Natural killer cell treated with Interleukin-12 subunit alpha and Interleukin-12 subunit beta and Interleukin-15 and Interleukin-18, amount 100 ng/mL, for 72 hours (primary cell): Measurements from ENCODE around the gene KLHL29. TPM values are rescaled to one million over a fixed set of nuclear protein-coding genes. Genes with fewer than 3 reads are reported as not detected.

ENCODE experiments used
- ATAC-seq, 2 donors: fragments of 150-1000 bp; cut with Tn5 transposase in 1 of 2; sonication (Bioruptor Pico), chemical (Tn5 transposase) in 1 of 2; 2 replicates each; pipeline ENCODE4 v1.10.0; 2021
- DNase-seq: peaks from one replicate; pipeline ENCODE4 v3.0.0; 2022; ENCODE audit warnings: low spot score
- H3K27ac Mint-ChIP-seq, 2 donors: 1 replicate in 1 of 2; 2 replicates in 1 of 2; pipeline ENCODE4 v1.8.0; 2022; ENCODE audit warnings: mixed read lengths in 2 of 2, mild to moderate bottlenecking in 1 of 2, moderate library complexity in 1 of 2
- H3K27me3 Mint-ChIP-seq, 2 donors: 1 replicate in 1 of 2; 2 replicates in 1 of 2; pipeline ENCODE4 v1.8.0; 2022; ENCODE audit warnings: mixed read lengths in 2 of 2
- H3K36me3 Mint-ChIP-seq: one replicate; pipeline ENCODE4 v1.8.0; 2022; ENCODE audit warnings: mixed read lengths
- H3K4me1 Mint-ChIP-seq, 2 donors: 1 replicate in 1 of 2; 2 replicates in 1 of 2; pipeline ENCODE4 v1.8.0; 2022; ENCODE audit warnings: low read depth in 2 of 2, mixed read lengths in 2 of 2, mild to moderate bottlenecking in 1 of 2
- H3K4me3 Mint-ChIP-seq: one replicate; pipeline ENCODE4 v1.8.0; 2022; ENCODE audit warnings: mixed read lengths
- H3K9me3 Mint-ChIP-seq: 2 replicates; pipeline ENCODE4 v1.8.0; 2022; ENCODE audit warnings: mixed read lengths
- total RNA-seq, 2 donors: library from RNA; stranded (reverse); gene quantifications; one replicate each; pipeline ENCODE4 v1.2.3, GENCODE V29; 2022

Gene KLHL29
- total RNA-seq, 2 donors from 2014 or later: 0.11 to 0.12 TPM

DNA sequence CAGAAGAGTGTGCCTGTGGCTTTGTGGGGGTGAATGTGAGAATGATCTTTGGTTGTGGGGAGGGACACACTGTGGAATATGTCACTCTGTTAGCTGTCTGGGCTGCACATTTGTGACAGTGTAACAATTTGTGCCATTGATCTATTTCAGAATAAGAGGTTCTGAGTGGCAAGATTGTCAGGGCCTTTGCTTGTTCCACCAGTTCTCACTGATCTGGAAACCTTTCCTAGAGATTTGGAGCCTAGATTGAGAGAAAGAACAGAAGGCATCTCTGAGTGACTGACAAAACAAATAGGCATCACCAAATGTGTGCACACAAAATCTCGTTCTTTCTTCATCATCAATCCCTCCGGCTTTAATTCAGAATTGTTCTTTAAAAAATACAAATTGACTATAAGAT is 153.6 kb downstream of the KLHL29 start:
- DNase-seq: no peak
- H3K27ac Mint-ChIP-seq: no peak overlapping the region
- no peaks in the 10 kb centered on the region for H3K36me3 Mint-ChIP-seq
- no peaks in the 10 kb centered on the region for H3K9me3 Mint-ChIP-seq
- peaks cover 9 to 10% of the 10 kb centered on the region in 2 donors for H3K27me3 Mint-ChIP-seq
- H3K4me1 Mint-ChIP-seq: peaks cover 0 to 3% of the 10 kb centered on the region in 2 donors
- ATAC-seq: no peak
- no peak overlapping the region for H3K4me3 Mint-ChIP-seq

DNA sequence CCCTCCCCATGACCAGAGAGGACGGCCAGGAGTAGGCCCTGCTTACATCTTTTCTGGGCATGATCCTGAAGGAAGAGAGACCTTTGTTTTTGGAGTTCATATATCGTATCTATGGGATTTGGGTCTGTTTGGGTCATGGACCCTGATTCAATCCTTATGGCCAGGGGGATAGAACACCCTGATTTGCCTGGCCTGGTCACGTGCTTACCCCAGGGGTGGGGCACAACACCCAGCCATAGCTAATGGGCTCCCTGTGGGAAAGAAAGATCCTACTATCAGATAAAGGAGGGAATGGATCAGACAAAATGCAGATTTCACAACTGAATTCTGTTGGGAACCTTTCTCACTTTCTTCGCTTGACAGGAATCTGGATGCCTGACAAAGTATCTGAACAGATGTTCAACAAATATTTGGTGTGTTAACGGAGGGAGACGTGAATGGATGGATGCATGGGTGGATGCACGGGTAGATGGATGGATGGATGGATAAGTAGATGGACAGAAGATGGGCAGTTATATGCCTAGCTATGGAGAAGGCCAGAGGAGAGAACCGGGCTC is 155.9 kb downstream of the KLHL29 start:
- no peak overlapping the region for H3K27ac Mint-ChIP-seq

DNA sequence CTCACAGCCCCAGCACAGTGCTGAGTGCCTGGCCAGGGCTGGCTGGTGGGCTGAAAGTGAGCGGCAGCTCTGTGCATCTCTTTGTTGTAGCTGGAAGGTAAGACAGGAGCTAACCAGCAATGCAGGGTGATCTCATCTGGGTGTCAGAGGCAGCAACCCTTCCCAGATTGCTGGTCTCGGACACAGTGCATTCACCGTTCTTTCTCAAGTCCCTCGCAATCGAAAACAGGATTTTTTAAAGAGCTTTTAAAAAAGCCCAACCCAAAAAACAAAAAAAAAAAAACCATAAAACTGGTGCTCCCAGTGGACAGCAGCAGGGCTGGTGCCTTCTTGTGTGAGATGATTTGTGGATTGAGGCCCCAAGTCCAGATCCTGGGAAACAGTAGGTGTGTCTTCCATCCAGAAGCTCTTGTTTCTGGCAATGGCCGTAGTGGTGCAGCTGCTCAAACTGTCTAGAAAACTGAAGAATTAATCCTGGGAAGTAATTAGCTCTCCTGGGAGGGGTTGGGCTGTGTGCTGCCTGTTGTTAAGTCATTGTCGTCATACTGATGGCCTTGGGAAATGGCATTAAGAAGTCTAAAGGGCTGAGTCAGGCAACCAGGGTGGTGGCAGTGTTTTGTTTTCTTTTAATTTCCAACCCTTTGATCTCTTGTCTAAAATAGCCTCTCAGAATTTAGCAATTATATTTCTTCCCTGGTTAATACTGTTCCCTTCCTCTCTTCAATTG is 156.7 kb downstream of the KLHL29 start:
- H3K36me3 Mint-ChIP-seq: no peaks in the 10 kb centered on the region
- DNase-seq (no peak), ATAC-seq (no peak)
- peaks cover 12 to 21% of the 10 kb centered on the region in 2 donors for H3K27me3 Mint-ChIP-seq
- H3K4me1 Mint-ChIP-seq: no peaks in the 10 kb centered on the region
- no peak overlapping the region for H3K4me3 Mint-ChIP-seq
- no peaks in the 10 kb centered on the region for H3K9me3 Mint-ChIP-seq
- no peak overlapping the region for H3K27ac Mint-ChIP-seq

More for the DNA sequence above, 155.9 kb downstream of the KLHL29 start:
- H3K36me3 Mint-ChIP-seq: no peaks in the 10 kb centered on the region
- H3K9me3 Mint-ChIP-seq: no peaks in the 10 kb centered on the region
- H3K4me1 Mint-ChIP-seq: no peaks in the 10 kb centered on the region
- DNase-seq (no peak), ATAC-seq (no peak)
- H3K4me3 Mint-ChIP-seq: no peak overlapping the region
- peaks cover 12 to 21% of the 10 kb centered on the region in 2 donors for H3K27me3 Mint-ChIP-seq

DNA sequence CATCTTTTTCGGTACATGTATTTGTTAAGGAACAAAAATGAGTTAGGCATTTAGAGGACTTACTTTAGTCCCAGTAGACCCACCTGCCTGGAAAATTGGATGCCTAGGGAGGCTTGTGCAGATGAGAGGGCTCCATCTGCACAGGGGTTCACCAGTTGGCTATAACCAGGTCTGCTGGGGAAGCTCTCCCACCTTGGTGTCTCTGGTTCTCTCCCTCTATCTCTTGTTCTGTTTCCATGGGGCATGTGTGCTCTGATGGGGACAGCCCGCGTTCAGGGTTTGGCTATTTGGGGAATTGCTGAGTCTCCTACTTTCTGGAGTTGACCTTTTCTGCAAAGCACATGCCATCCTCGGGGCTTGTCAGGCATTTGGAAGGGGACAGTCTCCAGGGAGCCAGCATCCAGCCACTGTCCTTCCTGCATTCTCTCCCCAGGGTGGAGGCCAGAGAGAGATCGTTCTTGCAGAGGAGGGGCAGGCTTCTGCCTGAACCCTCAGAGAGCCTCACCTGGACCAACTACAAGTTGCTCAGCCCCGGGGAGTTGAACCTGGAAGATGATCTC is 157.3 kb downstream of the KLHL29 start:
- Mint-ChIP-seq H3K36me3 (no peaks in the 10 kb centered on the region), H3K27ac (no peak overlapping the region), H3K9me3 (no peaks in the 10 kb centered on the region), H3K4me1 (no peaks in the 10 kb centered on the region), H3K4me3 (no peak overlapping the region), H3K27me3 (peaks cover 12 to 21% of the 10 kb centered on the region in 2 donors)
- ATAC-seq (no peak), DNase-seq (no peak)

DNA sequence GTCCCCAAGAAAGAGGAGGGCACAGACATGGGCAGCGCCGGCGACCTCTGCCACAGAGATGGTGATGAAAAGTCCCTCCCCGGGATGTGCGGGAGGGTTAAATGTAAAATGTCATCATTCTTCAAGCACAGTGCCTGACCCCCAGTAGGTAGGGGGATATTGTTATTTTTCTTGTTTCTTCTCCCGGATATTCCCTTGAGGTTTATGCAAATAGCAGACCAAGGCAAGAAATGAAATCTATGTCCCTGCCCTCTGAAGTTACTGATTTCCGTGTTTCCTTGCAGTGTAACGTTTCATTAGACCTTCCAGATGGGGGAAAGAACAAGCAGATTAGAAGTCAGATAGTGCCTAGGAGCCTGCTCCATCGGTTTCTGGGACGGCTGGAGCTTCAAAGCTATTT is 158.3 kb downstream of the KLHL29 start:
- DNase-seq: no peak
- peaks cover 12 to 21% of the 10 kb centered on the region in 2 donors for H3K27me3 Mint-ChIP-seq
- ATAC-seq: no peak
- no peak overlapping the region for H3K27ac Mint-ChIP-seq
- H3K4me1 Mint-ChIP-seq: no peaks in the 10 kb centered on the region
- no peak overlapping the region for H3K4me3 Mint-ChIP-seq
- no peaks in the 10 kb centered on the region for H3K9me3 Mint-ChIP-seq
- no peaks in the 10 kb centered on the region for H3K36me3 Mint-ChIP-seq

DNA sequence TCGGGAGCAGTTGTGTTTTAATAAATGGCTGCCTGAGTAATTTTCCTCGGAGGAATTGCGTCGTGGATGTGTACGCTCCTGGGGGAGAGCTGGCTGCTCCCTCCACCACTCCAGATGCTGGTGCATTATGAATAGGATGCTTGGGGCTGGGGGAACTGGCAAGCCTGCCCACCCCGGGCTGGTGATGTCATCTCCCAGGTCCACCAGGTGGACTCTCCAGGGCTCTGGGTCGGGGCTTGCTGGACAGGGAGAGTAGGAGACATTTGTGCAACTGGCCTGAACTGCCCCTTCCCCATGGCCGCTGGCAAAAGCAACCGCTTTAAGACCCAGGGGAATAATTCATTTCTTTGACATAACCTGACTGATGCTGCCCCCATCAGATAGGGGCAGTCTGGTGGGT is 158.7 kb downstream of the KLHL29 start:
- no peaks in the 10 kb centered on the region for H3K4me1 Mint-ChIP-seq
- no peaks in the 10 kb centered on the region for H3K36me3 Mint-ChIP-seq
- H3K4me3 Mint-ChIP-seq: no peak overlapping the region
- ATAC-seq: no peak
- H3K27me3 Mint-ChIP-seq: peaks cover 12 to 21% of the 10 kb centered on the region in 2 donors
- H3K27ac Mint-ChIP-seq: no peak overlapping the region
- no peak for DNase-seq
- H3K9me3 Mint-ChIP-seq: no peaks in the 10 kb centered on the region

DNA sequence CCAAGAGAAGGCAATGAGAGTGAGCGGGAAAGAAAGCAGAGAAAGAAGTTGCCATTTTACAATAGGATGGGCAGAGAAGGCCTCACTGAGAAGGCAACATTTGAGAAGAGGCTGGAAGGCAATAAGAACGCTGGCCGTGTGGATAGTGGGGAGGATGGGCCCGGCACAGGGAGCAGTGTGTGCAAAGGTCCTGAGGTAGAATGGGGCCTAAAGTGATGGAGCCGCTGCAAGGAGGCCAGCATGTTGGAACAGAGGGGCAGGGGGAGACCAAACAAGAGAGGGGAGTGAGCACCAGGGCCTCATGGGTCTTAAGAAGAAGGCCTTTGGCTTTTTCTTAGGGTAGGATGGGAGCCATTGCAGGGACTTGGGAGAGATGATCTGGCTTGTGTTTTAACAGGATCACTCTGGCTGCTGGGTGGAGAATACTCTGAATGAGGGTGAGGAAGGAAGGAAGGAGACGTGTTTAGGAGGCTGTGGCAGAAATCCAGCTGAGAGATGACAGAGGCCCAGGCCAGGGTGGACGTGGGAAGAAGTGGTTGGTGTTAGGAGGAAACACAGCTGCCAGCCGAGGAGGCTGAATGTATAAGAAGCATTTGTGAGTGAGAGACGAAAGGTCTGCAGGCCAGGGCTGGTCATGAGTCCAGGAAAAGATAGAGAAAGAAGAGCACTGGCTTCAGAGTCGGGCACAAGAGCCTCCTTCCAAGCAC is 159.8 kb downstream of the KLHL29 start:
- H3K27ac Mint-ChIP-seq: no peak overlapping the region
- no peaks in the 10 kb centered on the region for H3K4me1 Mint-ChIP-seq
- no peaks in the 10 kb centered on the region for H3K36me3 Mint-ChIP-seq
- ATAC-seq (no peak), DNase-seq (no peak)
- no peak overlapping the region for H3K4me3 Mint-ChIP-seq
- peaks cover 12 to 21% of the 10 kb centered on the region in 2 donors for H3K27me3 Mint-ChIP-seq
- H3K9me3 Mint-ChIP-seq: no peaks in the 10 kb centered on the region

DNA sequence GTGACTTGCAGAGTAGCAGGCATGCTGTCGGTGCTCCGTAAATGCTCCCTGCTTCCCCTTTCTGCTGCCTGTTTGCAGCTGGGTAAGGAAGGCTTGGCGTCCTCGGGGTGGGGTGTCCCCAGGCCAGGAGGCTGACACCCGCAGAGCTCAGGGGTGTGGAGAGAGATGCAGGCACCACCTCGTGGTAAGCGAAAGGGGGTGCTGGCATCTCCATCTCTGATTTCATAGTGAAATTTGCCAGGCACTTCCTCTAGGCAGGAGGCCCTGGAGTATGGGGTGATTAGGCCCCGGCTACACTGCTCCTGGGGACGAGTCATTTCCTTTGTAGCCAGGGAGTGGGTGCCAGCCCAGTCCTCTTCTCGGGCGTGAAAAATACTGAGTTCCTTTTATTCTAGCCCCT is 160.4 kb downstream of the KLHL29 start:
- ATAC-seq: no peak
- Mint-ChIP-seq H3K27me3 (peaks cover 9 to 15% of the 10 kb centered on the region in 2 donors), H3K27ac (no peak overlapping the region), H3K4me3 (no peak overlapping the region), H3K9me3 (no peaks in the 10 kb centered on the region), H3K4me1 (peaks cover 0 to 3% of the 10 kb centered on the region in 2 donors), H3K36me3 (no peaks in the 10 kb centered on the region)
- DNase-seq: no peak

DNA sequence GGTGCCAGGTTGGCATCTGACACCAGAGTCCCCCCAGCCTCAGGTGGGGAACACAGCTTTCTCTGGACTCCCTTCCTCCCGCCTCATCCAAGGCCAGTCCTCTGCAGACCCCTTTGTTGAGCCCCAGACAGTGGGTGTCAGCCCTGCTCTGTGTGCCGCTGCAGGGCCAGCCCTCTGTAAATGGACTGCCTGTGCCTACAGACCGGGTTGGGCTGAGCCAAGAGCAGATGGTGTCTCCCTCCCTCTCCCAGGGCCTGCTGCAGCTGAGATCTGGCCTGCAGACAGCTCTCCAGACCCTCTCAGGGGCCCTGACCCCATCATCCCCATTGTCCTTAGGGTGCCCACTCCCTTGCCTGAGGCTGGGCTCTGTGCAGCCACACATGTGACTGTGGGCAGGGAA is 160.8 kb downstream of the KLHL29 start:
- no peak for ATAC-seq
- peaks cover 8 to 12% of the 10 kb centered on the region in 2 donors for H3K27me3 Mint-ChIP-seq

DNA sequence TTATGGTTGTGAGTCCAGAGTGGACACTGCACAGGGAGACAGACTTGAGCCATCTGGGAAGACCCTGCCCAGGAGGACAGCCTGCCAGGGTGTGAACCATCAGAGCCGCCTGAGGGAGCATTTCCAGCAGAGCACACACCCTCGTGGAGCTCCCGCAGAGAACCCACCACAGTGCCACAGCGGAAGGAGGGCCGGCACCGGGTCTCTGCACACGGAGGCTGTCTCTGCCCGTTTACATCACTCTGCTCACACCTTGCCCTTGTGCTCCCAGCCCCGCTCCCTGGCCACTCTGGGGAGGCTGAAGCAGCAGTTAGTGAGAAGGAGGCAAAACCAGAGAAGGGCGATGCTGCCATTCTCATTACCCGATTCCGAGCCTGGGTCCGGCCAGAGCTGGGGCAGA is 161.9 kb downstream of the KLHL29 start:
- peaks cover 0 to 3% of the 10 kb centered on the region in 2 donors for H3K4me1 Mint-ChIP-seq
- H3K9me3 Mint-ChIP-seq: no peaks in the 10 kb centered on the region
- H3K4me3 Mint-ChIP-seq: no peak overlapping the region
- no peaks in the 10 kb centered on the region for H3K36me3 Mint-ChIP-seq
- ATAC-seq (no peak), DNase-seq (no peak)
- H3K27ac Mint-ChIP-seq: no peak overlapping the region
- H3K27me3 Mint-ChIP-seq: peaks cover 6 to 12% of the 10 kb centered on the region in 2 donors

More for the DNA sequence above, 160.8 kb downstream of the KLHL29 start:
- Mint-ChIP-seq H3K27ac (no peak overlapping the region), H3K9me3 (no peaks in the 10 kb centered on the region), H3K4me3 (no peak overlapping the region), H3K36me3 (no peaks in the 10 kb centered on the region), H3K4me1 (peaks cover 0 to 3% of the 10 kb centered on the region in 2 donors)
- DNase-seq: no peak

DNA sequence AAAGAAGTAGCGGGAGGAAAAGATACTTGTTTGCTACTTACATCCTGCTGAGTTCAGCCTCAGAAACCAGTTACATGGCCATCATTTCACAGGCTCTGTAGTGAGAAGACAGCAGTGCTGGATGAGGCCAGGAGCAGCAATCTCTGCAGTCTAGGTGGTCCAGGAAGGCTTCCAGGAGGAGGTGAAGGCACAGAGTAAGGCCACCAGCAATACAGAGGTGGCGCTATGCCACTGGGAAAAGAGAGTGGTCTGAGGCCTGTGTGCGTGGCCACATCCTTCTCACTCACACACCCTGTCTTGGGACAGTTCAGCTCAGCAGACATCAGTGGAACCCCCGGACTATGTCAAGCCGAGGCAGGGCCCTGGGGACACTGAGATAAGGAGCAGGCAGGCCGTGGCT is 162.7 kb downstream of the KLHL29 start:
- no peak for ATAC-seq
- peaks cover 2 to 12% of the 10 kb centered on the region in 2 donors for H3K27me3 Mint-ChIP-seq
- H3K4me1 Mint-ChIP-seq: peaks cover 0 to 3% of the 10 kb centered on the region in 2 donors
- H3K27ac Mint-ChIP-seq: no peak overlapping the region
- H3K9me3 Mint-ChIP-seq: no peaks in the 10 kb centered on the region
- no peak for DNase-seq
- no peak overlapping the region for H3K4me3 Mint-ChIP-seq
- no peaks in the 10 kb centered on the region for H3K36me3 Mint-ChIP-seq

DNA sequence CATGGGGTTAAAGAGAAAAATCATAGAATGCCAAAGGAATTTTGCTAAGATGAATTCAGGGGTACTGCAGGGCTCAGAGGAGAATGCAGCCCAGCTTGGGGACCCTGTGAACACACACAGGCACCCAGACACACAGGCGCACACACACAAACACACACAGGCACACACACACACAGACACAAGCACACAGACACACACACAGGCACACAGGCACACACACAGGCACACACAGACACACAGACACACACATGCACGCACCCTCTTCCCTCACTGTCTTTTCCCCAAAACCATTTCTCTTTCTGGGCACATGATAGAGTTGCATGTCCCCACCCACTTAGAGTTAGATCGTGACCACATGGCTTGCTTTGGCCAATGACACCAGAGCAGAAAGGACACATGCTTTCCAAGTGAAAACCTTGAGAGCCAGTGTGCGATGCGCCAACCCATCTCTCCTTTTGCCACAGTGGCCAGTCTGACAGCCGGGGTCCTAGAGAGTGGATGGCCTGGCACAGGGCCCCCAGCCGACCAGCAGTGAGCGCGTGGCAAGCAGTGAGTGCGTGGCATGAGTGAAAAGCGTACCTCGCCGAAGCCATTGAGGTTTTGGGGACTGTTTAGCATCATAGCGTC is 163.3 kb downstream of the KLHL29 start:
- ATAC-seq: no peak
- H3K9me3 Mint-ChIP-seq: no peaks in the 10 kb centered on the region

DNA sequence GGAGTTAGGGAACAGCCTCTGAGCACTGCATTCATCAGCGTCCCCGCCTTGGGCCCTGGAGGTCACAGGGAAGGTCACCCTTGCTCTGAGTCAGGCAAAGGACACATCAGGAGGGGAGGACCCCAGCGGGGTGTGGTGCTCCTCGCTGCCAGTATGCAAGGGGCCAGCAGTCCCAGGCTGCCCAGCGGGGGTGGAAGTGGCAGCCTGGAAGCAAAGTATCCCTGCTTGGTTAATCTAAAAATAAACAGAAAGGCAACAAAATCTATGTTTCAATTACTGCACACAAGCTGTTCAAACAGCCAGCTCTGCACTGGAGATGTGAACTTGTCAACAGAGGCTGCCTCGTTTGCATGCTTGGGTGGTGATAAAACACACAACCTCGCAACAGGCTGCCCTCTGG is 164.1 kb downstream of the KLHL29 start:
- Mint-ChIP-seq H3K4me3 (no peak overlapping the region), H3K27me3 (peaks cover 2 to 11% of the 10 kb centered on the region in 2 donors), H3K9me3 (no peaks in the 10 kb centered on the region), H3K27ac (no peak overlapping the region), H3K36me3 (no peaks in the 10 kb centered on the region), H3K4me1 (peaks cover 0 to 3% of the 10 kb centered on the region in 2 donors)
- ATAC-seq: no peak
- no peak for DNase-seq

More for the DNA sequence above, 163.3 kb downstream of the KLHL29 start:
- Mint-ChIP-seq H3K4me1 (peaks cover 0 to 3% of the 10 kb centered on the region in 2 donors), H3K27ac (no peak overlapping the region), H3K4me3 (no peak overlapping the region), H3K27me3 (peaks cover 2 to 12% of the 10 kb centered on the region in 2 donors), H3K36me3 (no peaks in the 10 kb centered on the region)
- no peak for DNase-seq
